CD4-positive, alpha-beta memory T cell (primary cell): ENCODE measurements around the gene FKBP6. TPM values are rescaled to one million over a fixed set of nuclear protein-coding genes. Genes with fewer than 3 reads are reported as not detected.
"Not testable (repeated sequence)": the region's sequence is repeated elsewhere in the genome, so short reads cannot be mapped to it uniquely, and the experiment has no call there.

Experiments used
- CTCF ChIA-PET: fragments of 350-600 bp; sonication (Branson Sonifier 250); formaldehyde crosslinking; loops from one replicate; lab custom pipeline; 2021; ENCODE audit warnings: inconsistent platforms; ENCODE audit not compliant: partially characterized antibody; lab: Charles Lee
- POLR2A ChIA-PET: fragments of 350-600 bp; sonication (Branson Sonifier 250); formaldehyde crosslinking; loops from one replicate; lab custom pipeline; 2021; ENCODE audit not compliant: partially characterized antibody; lab: Charles Lee
- DNase-seq, 5 donors: peaks; one replicate each; pipeline versions ENCODE4 v3.0.0 to v3.0.0-alpha.2; 2020 to 2022; ENCODE audit warnings: mixed read lengths in 1 of 5
- H3K27ac ChIP-seq: one replicate; pipeline ENCODE4 v1.7.0; 2013; ENCODE audit warnings: low read depth, low read length
- H3K27me3 ChIP-seq: 2 replicates; pipeline ENCODE4 v1.7.0; 2013; ENCODE audit warnings: mild to moderate bottlenecking, low read length, moderate library complexity; ENCODE audit not compliant: insufficient read depth
- H3K36me3 ChIP-seq: 2 replicates; pipeline ENCODE4 v1.7.0; 2013; ENCODE audit warnings: mild to moderate bottlenecking, low read length, moderate library complexity; ENCODE audit not compliant: insufficient read depth
- H3K4me1 ChIP-seq: 2 replicates; pipeline ENCODE4 v1.7.0; 2013; ENCODE audit warnings: mild to moderate bottlenecking, low read length, moderate library complexity; ENCODE audit not compliant: insufficient read depth
- H3K4me3 ChIP-seq, 2 donors: one replicate each; pipeline ENCODE4 v1.7.0; 2013; ENCODE audit warnings: low read length in 2 of 2, mild to moderate bottlenecking in 1 of 2
- H3K9me3 ChIP-seq, 2 donors: one replicate each; pipeline ENCODE4 v1.7.0; 2013; ENCODE audit warnings: low read length in 2 of 2, control low read depth in 1 of 2; ENCODE audit not compliant: control insufficient read depth in 1 of 2
- H3K27ac Mint-ChIP-seq, 7 donors: one replicate each; pipeline ENCODE4 v1.8.0; 2020 to 2021; ENCODE audit warnings: mixed read lengths in 7 of 7, mild to moderate bottlenecking in 6 of 7, inconsistent platforms in 3 of 7, moderate library complexity in 3 of 7
- H3K27me3 Mint-ChIP-seq, 2 donors: one replicate each; pipeline ENCODE4 v1.8.0; 2020 to 2021; ENCODE audit warnings: mixed read lengths in 2 of 2
- H3K36me3 Mint-ChIP-seq, 2 donors: one replicate each; pipeline ENCODE4 v1.8.0; 2020 to 2021; ENCODE audit warnings: mixed read lengths in 2 of 2, inconsistent platforms in 1 of 2, mild to moderate bottlenecking in 1 of 2
- H3K4me1 Mint-ChIP-seq, 4 donors: one replicate each; pipeline ENCODE4 v1.8.0; 2020 to 2021; ENCODE audit warnings: mixed read lengths in 4 of 4, mild to moderate bottlenecking in 1 of 4
- H3K4me3 Mint-ChIP-seq, 8 donors: one replicate each; pipeline ENCODE4 v1.8.0; 2020 to 2021; ENCODE audit warnings: mixed read lengths in 8 of 8, mild to moderate bottlenecking in 7 of 8, moderate library complexity in 6 of 8, inconsistent platforms in 3 of 8
- H3K9me3 Mint-ChIP-seq, 8 donors: one replicate each; pipeline ENCODE4 v1.8.0; 2020 to 2021; ENCODE audit warnings: mixed read lengths in 8 of 8, mild to moderate bottlenecking in 5 of 8, inconsistent platforms in 3 of 8, moderate library complexity in 1 of 8
- intact Hi-C: fragments of 100-400 bp; cut with micrococcal nuclease; formaldehyde crosslinking; loops from one replicate; pipeline ENCODE4 v1.15.1; 2023
- polyA plus RNA-seq, 2 donors: library from polyadenylated mRNA; unstranded; fragments of 300-500 nt; fragmentation: Illumina TruSeq; gene quantifications; one replicate each; pipeline ENCODE4 v1.2.3, GENCODE V29; 2021
- total RNA-seq, 2 experiments: library from RNA; stranded (reverse); gene quantifications; one replicate each; pipeline ENCODE4 v1.2.3, GENCODE V29; 2021

Gene FKBP6
- total and polyA plus RNA-seq, 4 experiments from 2014 or later: not detected

DNA sequence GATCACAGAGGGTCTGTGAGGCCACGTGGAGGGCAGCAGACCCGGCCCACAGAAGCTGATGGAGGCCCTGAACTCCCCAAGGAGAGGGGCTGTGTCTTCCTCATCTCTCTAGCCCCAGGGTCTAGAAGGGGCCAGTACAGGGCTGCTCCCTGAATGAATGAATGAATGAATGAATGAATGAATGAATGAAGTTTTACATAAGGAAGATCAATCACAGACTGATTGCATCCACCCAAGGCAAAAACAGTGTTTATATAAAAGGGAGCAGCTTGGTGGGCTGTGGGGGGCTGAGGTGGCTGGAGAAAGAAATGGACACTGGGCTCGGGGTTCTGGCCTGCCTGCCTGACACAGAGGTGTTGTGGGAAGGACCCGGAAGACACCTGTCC, 14.4 kb upstream of the FKBP6 start:
- intact Hi-C loops: no loop called here
- no peak overlapping the region for H3K4me3 ChIP-seq
- CTCF ChIA-PET: interaction anchor here (0.5 to 1.2 kb wide), 2 partner anchors 10 to 42 kb away, joined by 3 to 4 read pairs; no protein-coding TSS in a partner anchor
- Mint-ChIP-seq H3K27ac (no peak overlapping the region), H3K4me1 (peaks cover 4 to 13% (median 8%) of the 10 kb centered on the region in 4 donors), H3K36me3 (peaks cover 4% of the 10 kb centered on the region in 2 donors), H3K9me3 (no peaks in the 10 kb centered on the region), H3K27me3 (no peaks in the 10 kb centered on the region), H3K4me3 (no peak overlapping the region)
- H3K27ac ChIP-seq: no peak overlapping the region
- no peaks in the 10 kb centered on the region for H3K27me3 ChIP-seq
- no peaks in the 10 kb centered on the region for H3K9me3 ChIP-seq
- POLR2A ChIA-PET: no interaction called here
- DNase-seq: no peak
- peaks cover 6% of the 10 kb centered on the region for H3K4me1 ChIP-seq
- H3K36me3 ChIP-seq: no peaks in the 10 kb centered on the region

DNA sequence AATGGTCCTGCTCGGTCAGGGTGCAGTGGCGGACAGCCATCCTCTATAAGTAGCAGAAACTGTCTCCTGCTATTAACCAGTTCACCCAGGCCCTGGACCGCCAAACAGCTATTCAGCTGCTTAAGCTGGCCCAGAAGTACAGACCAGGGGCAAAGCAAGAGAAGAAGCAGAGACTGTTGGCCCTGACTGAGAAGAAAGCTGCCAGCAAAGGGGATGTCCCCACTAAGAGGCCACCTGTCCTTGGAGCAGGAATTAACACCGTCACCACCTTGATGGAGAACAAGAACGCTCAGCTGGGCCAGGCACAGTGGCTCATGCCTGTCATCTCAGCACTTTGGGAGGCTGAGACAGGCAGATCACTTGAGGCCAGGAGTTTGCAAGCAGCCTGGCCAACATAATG, 13.7 kb upstream of the FKBP6 start:
- POLR2A ChIA-PET: interaction anchor here (1.2 kb wide), 1 partner anchor 10 kb away, joined by 3 read pairs; no protein-coding TSS in a partner anchor
- Histone ChIP-seq H3K27ac (no peak overlapping the region), H3K27me3 (no peaks in the 10 kb centered on the region), H3K4me1 (peaks cover 2% of the 10 kb centered on the region), H3K4me3 (no peak overlapping the region), H3K9me3 (no peaks in the 10 kb centered on the region), H3K36me3 (no peaks in the 10 kb centered on the region)
- no peak overlapping the region for H3K4me3 Mint-ChIP-seq
- no peak for DNase-seq
- intact Hi-C loops: no loop called here
- H3K27me3 Mint-ChIP-seq: no peaks in the 10 kb centered on the region
- no peaks in the 10 kb centered on the region for H3K36me3 Mint-ChIP-seq
- CTCF ChIA-PET: interaction anchor here (0.5 to 1.2 kb wide), 2 partner anchors 10 to 41 kb away, joined by 3 to 4 read pairs; no protein-coding TSS in a partner anchor
- no peak overlapping the region for H3K27ac Mint-ChIP-seq
- H3K4me1 Mint-ChIP-seq: peaks cover under 1 to 6% (median 2%) of the 10 kb centered on the region in 4 donors
- no peaks in the 10 kb centered on the region for H3K9me3 Mint-ChIP-seq

DNA sequence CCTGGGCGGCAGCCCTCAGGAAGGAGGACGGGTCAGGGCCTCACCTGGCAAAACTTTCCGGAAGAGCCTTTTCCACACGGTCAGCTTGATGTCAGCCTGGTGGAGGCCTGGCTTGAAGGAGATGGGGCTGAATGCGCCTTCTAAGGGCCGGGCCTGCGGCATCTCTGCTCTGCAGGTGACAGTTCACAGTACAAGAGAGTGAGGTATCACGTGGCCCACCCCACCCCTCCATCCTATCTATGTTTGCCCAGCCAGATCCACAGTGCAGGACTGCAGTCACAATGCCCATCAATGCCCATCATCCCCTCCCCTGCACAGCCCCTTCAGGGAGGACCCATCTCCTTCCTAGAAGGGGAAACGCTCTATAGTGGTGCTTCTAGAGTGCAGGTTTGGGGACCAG, 11.4 kb upstream of the FKBP6 start:
- Mint-ChIP-seq H3K36me3 (no peaks in the 10 kb centered on the region), H3K27ac (no peak overlapping the region), H3K4me1 (no peaks in the 10 kb centered on the region), H3K9me3 (no peaks in the 10 kb centered on the region), H3K4me3 (no peak overlapping the region), H3K27me3 (no peaks in the 10 kb centered on the region)
- Histone ChIP-seq H3K36me3 (no peaks in the 10 kb centered on the region), H3K27me3 (no peaks in the 10 kb centered on the region), H3K4me3 (no peak overlapping the region), H3K27ac (no peak overlapping the region), H3K4me1 (no peaks in the 10 kb centered on the region), H3K9me3 (no peaks in the 10 kb centered on the region)
- intact Hi-C loops: no loop called here
- ChIA-PET CTCF (interaction anchor here (0.7 to 1.0 kb wide), 2 partner anchors 8 to 135 kb away, joined by 3 read pairs; no protein-coding TSS in a partner anchor), POLR2A (no interaction called here)
- no peak for DNase-seq

DNA sequence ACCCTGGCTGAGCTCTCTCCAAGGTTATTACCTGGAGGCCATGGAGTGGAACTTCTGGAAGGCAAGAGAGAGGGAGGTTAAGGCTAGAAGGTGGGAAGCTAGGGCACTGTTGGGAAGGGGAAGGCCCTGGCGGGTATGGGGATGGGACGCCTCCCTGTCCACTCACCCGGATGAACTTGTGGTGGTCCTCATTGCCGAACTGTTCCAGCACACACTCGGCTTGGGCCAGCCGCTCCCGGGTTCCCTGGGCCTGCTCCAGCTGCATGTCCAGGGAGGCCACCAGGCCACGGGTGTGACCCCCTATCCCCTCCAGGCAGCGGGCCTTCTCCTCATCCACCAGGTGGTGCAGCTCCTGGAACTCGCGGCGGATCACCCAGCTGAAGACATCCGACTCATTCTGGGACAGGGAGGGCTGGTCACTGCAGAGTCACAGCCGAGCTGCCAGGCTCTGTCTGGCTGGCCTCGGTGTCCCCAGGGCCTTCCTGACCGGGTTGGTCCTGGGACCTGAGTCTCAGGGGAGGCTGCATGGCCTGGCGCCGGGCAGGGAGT, 9.2 kb upstream of the FKBP6 start:
- not testable (repeated sequence) for H3K9me3 Mint-ChIP-seq

DNA sequence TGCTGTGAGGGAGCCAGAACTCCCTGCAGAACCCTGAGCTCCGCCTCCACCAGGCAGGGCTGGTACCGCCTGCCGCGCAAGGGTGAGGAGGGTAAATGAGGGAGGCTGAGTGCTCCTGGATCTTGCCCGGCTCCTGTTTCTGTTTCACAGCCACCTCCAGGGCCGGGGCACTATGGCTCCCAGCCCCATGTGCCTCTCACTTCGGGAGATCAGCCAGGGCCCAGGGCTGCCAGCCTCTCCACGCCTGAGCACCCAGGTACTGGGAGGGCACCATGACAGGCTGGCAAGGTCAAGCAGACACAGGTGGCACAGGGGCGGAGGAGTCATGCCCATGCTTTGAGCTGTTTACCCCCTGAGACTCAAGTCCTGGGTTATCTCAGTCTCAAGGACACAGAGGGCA, 8.4 kb upstream of the FKBP6 start:
- H3K9me3 ChIP-seq, H3K36me3 Mint-ChIP-seq, H3K27ac ChIP-seq, H3K4me1 ChIP-seq, H3K27me3 Mint-ChIP-seq, H3K9me3 Mint-ChIP-seq, H3K4me3 ChIP-seq, CTCF ChIA-PET, H3K27ac Mint-ChIP-seq, DNase-seq, H3K27me3 ChIP-seq, POLR2A ChIA-PET, H3K36me3 ChIP-seq, intact Hi-C loops, H3K4me3 Mint-ChIP-seq: not testable (repeated sequence)
- peaks cover 0 to 11% (median 8%) of the 10 kb centered on the region in 4 donors for H3K4me1 Mint-ChIP-seq

More for the DNA sequence above, 9.2 kb upstream of the FKBP6 start:
- DNase-seq, H3K27ac Mint-ChIP-seq, H3K27ac ChIP-seq, H3K27me3 ChIP-seq, CTCF ChIA-PET, H3K4me3 Mint-ChIP-seq, H3K4me1 ChIP-seq, H3K36me3 ChIP-seq, H3K9me3 ChIP-seq, H3K4me3 ChIP-seq, intact Hi-C loops, H3K27me3 Mint-ChIP-seq, H3K4me1 Mint-ChIP-seq, H3K36me3 Mint-ChIP-seq: not testable (repeated sequence)
- POLR2A ChIA-PET: interaction anchor here (0.6 kb wide), 1 partner anchor 14 kb away, joined by 3 read pairs; no protein-coding TSS in a partner anchor

DNA sequence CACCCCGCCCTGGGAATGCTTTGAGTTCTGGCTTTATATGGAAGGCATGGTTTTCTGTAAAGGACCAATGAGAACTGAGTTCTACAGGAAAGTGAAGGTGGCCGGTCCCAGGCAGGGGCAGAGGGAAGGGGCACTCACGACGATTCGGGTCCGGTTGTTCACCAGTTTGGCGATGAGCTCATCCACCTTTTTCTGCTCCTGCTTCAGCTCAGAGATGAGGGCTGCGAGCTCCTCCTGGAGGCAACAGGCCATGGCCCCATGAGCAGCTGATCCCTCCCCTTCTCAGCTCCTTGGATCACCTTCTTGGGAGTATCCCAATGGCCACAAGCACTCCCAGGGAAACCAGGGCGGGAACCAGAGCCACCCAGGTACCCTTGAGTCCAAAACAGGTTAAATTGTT, 8.0 kb upstream of the FKBP6 start:
- H3K27ac ChIP-seq, intact Hi-C loops, H3K4me3 Mint-ChIP-seq, POLR2A ChIA-PET, H3K27me3 Mint-ChIP-seq, DNase-seq, H3K36me3 ChIP-seq, H3K9me3 ChIP-seq, H3K27me3 ChIP-seq, CTCF ChIA-PET, H3K9me3 Mint-ChIP-seq, H3K27ac Mint-ChIP-seq, H3K4me3 ChIP-seq, H3K36me3 Mint-ChIP-seq, H3K4me1 ChIP-seq: not testable (repeated sequence)
- peaks cover 0 to 11% (median 8%) of the 10 kb centered on the region in 4 donors for H3K4me1 Mint-ChIP-seq

DNA sequence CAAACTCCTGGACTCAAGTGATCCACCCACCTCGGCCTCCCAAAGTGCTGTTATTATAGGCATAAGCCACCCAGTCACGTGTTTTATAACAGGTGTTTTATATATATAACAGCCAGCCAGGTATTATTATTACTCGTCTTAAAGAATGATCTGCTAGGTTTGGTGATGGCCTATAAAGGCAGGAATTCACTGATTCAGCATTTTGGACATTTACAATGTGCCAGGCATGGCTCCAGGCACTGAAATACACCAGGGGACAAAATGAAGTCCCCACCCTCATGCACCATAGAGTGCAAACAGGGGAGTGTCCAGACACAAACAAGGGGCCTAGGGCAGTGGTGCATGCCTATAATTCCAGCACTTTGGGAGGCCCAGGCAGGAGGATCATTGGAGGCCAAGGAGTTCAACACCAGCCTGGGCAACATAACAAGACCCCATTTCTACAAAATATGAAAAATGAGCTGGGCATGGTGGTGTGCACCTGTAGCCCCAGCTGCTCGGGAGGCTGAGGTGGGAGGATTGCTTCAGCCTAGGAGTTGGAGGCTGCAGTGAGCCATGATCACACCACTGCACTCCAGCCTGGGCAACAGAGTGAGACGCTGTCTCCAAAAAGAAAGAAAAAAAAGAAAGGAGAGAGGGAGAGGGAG, 4.4 kb upstream of the FKBP6 start:
- not testable (repeated sequence) for H3K9me3 ChIP-seq, H3K27ac ChIP-seq, H3K27me3 ChIP-seq, H3K27me3 Mint-ChIP-seq, H3K36me3 Mint-ChIP-seq, H3K36me3 ChIP-seq, DNase-seq, H3K4me1 ChIP-seq, H3K9me3 Mint-ChIP-seq
- intact Hi-C loops: loop anchor here (1.0 kb wide), 1 partner anchor 128 kb away; no protein-coding TSS in a partner anchor
- POLR2A ChIA-PET: interaction anchor here (0.6 to 1.1 kb wide), 3 partner anchors 9 to 14 kb away, joined by 3 read pairs; no protein-coding TSS in a partner anchor
- peak overlapping the region in 4 of 7 donors; percentile 29 to 75 (median 52) for H3K27ac Mint-ChIP-seq
- CTCF ChIA-PET: interaction anchor here (0.6 to 3.6 kb wide), 17 partner anchors 7 to 198 kb away, joined by 3 to 39 read pairs (median 3); partner anchors contain the start of genes BAZ1B and NSUN5
- H3K4me3 Mint-ChIP-seq: peak overlapping the region; percentile 51 to 80 (median 75)
- H3K4me1 Mint-ChIP-seq: peaks cover 0 to 11% (median 8%) of the 10 kb centered on the region in 4 donors
- peak overlapping the region in 1 of 2 donors; percentile 15 for H3K4me3 ChIP-seq
